Measurements from ENCODE around the gene PI4KA.
A peak's percentile ranks its signal among the peaks of the same experiment; 100 is the strongest.

PI4KA gene

GRCh38 chr22:20786536-20786979, 72.1 kb downstream of the PI4KA start:
- H3K36me3 Mint-ChIP-seq = peaks cover 55% of the 10 kb centered on the region
- H3K4me1 Mint-ChIP-seq = peaks cover 11% of the 10 kb centered on the region
- H3K27ac Mint-ChIP-seq = no peak overlapping the region
- DNase-seq (ENCODE audit: low spot score in 2 of 2) = no peak
- H3K4me3 Mint-ChIP-seq = no peak overlapping the region
- no peak for ATAC-seq
- H3K9me3 Mint-ChIP-seq = no peaks in the 10 kb centered on the region

GRCh38 chr22:20786048-20786447, 72.6 kb downstream of the PI4KA start:
- Mint-ChIP-seq H3K4me1 (peaks cover 16% of the 10 kb centered on the region), H3K36me3 (peaks cover 54% of the 10 kb centered on the region), H3K27ac (no peak overlapping the region), H3K4me3 (no peak overlapping the region), H3K9me3 (no peaks in the 10 kb centered on the region)
- ATAC-seq (no peak), DNase-seq (ENCODE audit: low spot score in 2 of 2) (no peak)

GRCh38 chr22:20785415-20785814, 73.2 kb downstream of the PI4KA start:
- peaks cover 16% of the 10 kb centered on the region for H3K4me1 Mint-ChIP-seq
- peaks cover 48% of the 10 kb centered on the region for H3K36me3 Mint-ChIP-seq
- peak overlapping the region; percentile 32 for H3K27ac Mint-ChIP-seq
- no peaks in the 10 kb centered on the region for H3K9me3 Mint-ChIP-seq
- ATAC-seq (no peak), DNase-seq (ENCODE audit: low spot score in 2 of 2) (no peak)
- no peak overlapping the region for H3K4me3 Mint-ChIP-seq

GRCh38 chr22:20783844-20784723, 74.5 kb downstream of the PI4KA start:
- DNase-seq (ENCODE audit: low spot score in 2 of 2) (peak; percentile 23 to 62), ATAC-seq (peak; percentile 47)
- no peaks in the 10 kb centered on the region for H3K9me3 Mint-ChIP-seq
- peaks cover 16% of the 10 kb centered on the region for H3K4me1 Mint-ChIP-seq
- peak overlapping the region; percentile 70 for H3K27ac Mint-ChIP-seq
- H3K4me3 Mint-ChIP-seq = no peak overlapping the region
- H3K36me3 Mint-ChIP-seq = peaks cover 46% of the 10 kb centered on the region

DNA sequence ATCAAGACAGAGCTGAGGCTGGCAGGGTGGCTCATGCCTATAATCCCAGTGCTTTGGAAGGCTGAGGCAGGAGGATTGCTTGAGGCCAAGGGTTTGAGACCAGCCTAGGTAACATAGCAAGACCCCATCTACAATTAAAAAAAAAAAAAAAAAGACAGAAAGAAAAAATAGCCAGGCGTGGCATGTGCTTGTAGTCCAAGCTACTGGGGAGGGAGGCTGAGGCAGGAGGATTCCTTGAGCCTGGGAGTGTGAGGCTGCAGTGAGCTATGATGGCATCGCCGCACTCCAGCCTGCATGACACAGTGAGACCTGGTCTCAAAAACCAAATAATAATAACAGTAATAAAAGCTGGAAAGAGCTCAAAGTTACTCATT, 75.3 kb downstream of the PI4KA start:
- H3K4me1 Mint-ChIP-seq = peaks cover 20% of the 10 kb centered on the region
- no peaks in the 10 kb centered on the region for H3K9me3 Mint-ChIP-seq
- no peak overlapping the region for H3K4me3 Mint-ChIP-seq
- peaks cover 46% of the 10 kb centered on the region for H3K36me3 Mint-ChIP-seq
- no peak overlapping the region for H3K27ac Mint-ChIP-seq
- ATAC-seq = no peak
- DNase-seq (ENCODE audit: low spot score in 2 of 2) = no peak

DNA sequence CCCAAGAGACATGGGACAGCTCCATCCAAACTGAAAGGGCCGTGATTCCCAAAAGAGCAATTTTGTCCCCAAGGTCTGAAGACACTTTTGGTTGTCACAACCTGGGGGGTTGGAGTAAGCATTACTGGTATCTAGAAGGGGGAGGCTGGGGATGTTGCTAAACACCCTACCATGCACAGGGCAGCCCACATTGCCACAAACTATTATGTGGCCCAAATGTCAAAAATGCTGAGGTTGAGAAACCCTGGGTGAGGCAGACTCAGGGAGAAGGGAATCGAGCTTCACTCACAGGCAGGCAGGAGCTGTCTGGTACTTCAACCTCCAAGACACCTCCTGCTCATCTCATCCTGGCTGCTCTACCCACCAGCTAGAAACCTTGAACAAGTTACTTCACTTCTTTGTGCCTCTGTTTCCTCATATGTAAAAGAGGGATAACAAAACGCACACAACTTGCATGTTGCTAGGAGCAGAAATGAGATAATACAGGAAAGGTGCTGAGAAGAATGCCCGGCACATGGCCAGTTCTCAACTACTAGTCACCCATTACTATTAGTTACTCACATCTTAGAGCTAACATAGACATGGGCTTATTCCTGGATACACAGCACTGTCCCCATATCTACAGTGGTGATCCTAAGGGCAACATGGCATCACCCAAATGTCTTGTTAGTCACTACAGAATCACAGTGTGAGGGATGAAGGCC, 75.9 kb downstream of the PI4KA start:
- Mint-ChIP-seq H3K4me1 (peaks cover 20% of the 10 kb centered on the region), H3K4me3 (no peak overlapping the region), H3K36me3 (peaks cover 45% of the 10 kb centered on the region), H3K9me3 (no peaks in the 10 kb centered on the region), H3K27ac (peak overlapping the region; percentile 81)
- ATAC-seq = no peak
- no peak for DNase-seq (ENCODE audit: low spot score in 2 of 2)

DNA sequence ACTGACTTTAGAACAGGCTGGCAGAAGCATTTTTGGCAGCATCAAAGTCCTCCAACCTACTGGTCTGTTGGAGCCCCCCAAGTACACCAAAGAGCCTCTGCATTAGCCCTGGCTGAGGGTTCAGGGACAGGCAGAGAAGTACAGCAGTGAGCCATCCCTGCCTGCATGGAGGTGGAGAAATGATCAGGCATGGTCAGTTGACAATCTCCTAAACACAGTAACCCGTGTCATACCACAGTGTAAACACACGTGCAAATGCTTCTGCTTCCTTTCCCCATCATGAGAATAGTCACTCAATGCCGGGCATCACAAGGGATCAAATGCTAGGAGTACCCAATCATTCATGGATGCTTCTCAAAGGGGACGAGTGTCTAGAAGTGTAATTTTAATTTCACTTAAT, 76.5 kb downstream of the PI4KA start:
- DNase-seq (ENCODE audit: low spot score in 2 of 2) (no peak), ATAC-seq (no peak)
- H3K4me3 Mint-ChIP-seq = no peak overlapping the region
- H3K9me3 Mint-ChIP-seq = no peaks in the 10 kb centered on the region
- peak overlapping the region; percentile 81 for H3K27ac Mint-ChIP-seq
- H3K4me1 Mint-ChIP-seq = peaks cover 20% of the 10 kb centered on the region
- H3K36me3 Mint-ChIP-seq = peaks cover 45% of the 10 kb centered on the region

GRCh38 chr22:20781272-20781990, 77.2 kb downstream of the PI4KA start:
- H3K27ac Mint-ChIP-seq = peak overlapping the region; percentile 81
- ATAC-seq = peak; percentile 96
- H3K9me3 Mint-ChIP-seq = no peaks in the 10 kb centered on the region
- peak; percentile 18 to 60 for DNase-seq (ENCODE audit: low spot score in 2 of 2)
- H3K4me1 Mint-ChIP-seq = peaks cover 20% of the 10 kb centered on the region
- H3K36me3 Mint-ChIP-seq = peaks cover 39% of the 10 kb centered on the region
- peak overlapping the region; percentile 35 for H3K4me3 Mint-ChIP-seq

- Mint-ChIP-seq H3K9me3 (no peaks in the 10 kb centered on the region), H3K27ac (peak overlapping the region; percentile 63), H3K36me3 (peaks cover 38% of the 10 kb centered on the region), H3K4me1 (peaks cover 20% of the 10 kb centered on the region), H3K4me3 (no peak overlapping the region)
- ATAC-seq (no peak), DNase-seq (ENCODE audit: low spot score in 2 of 2) (no peak)
Observed at GRCh38 chr22:20779818-20780158, 78.8 kb downstream of the PI4KA start.

DNA sequence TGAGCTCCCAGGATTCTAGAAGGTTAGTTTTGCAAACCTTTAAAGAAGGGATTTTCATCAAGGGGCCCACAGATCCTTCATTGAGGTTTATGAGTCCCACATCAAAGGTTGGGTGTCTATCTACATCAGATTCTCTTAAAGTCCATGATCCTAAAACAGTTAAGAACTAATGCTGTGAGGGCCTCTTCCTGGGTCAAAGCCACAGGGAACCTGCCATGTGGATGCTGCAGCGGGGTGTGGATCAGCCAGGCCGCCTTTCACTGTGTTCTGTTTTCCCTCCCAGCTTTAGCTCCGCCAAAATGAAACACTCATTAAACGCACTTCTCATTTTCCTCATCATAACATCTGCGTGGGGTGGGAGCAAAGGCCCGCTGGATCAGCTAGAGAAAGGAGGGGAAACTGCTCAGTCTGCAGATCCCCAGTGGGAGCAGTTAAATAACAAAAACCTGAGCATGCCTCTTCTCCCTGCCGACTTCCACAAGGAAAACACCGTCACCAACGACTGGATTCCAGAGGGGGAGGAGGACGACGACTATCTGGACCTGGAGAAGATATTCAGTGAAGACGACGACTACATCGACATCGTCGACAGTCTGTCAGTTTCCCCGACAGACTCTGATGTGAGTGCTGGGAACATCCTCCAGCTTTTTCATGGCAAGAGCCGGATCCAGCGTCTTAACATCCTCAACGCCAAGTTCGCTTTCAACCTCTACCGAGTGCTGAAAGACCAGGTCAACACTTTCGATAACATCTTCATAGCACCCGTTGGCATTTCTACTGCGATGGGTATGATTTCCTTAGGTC, 79.4 kb downstream of the PI4KA start:
- Mint-ChIP-seq H3K4me3 (no peak overlapping the region), H3K9me3 (no peaks in the 10 kb centered on the region), H3K36me3 (peaks cover 43% of the 10 kb centered on the region), H3K4me1 (peaks cover 20% of the 10 kb centered on the region), H3K27ac (peak overlapping the region; percentile 63)
- no peak for ATAC-seq
- no peak for DNase-seq (ENCODE audit: low spot score in 2 of 2)

DNA sequence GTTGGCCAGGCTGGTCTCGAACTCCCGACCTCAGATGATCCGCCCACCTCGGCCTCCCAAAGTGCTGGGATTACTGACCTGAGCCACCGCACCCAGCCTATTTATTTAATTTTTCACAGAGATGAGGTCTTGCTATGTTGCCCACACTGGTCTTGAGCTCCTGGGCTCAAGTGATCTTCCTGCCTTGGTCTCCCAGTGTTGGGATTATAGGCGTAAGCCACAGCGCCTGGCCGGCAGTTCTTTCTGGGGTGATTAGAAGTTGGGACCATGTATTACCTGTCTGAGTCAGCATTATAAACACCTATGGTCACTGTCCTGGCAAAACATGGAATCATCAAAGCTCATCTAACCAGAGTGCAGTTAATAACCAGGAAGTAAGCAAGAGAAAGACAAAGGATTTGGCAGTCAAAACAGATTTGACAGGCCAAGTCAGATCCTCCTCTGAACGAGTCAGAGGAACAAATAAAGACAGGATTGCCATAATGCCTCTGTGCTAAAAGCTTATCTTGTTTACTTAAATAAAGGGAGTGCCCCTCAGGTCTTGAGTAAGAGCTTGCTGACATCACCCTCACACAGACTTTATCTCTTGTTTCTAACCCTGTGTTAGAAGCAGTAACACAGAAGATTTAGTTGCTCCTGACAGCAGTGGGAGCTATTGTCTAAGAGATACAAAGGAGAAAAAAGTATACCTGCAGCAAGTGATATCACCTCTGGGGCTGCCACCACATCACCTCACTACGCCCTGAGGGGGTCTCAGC, 81.0 kb downstream of the PI4KA start:
- no peak for DNase-seq (ENCODE audit: low spot score in 2 of 2)
- Mint-ChIP-seq H3K9me3 (no peaks in the 10 kb centered on the region), H3K4me3 (no peak overlapping the region), H3K27ac (peak overlapping the region; percentile 72), H3K4me1 (peaks cover 20% of the 10 kb centered on the region), H3K36me3 (peaks cover 43% of the 10 kb centered on the region)
- peak; percentile 31 for ATAC-seq

GRCh38 chr22:20776624-20777405, 81.8 kb downstream of the PI4KA start:
- Mint-ChIP-seq H3K4me3 (no peak overlapping the region), H3K36me3 (peaks cover 44% of the 10 kb centered on the region)

GRCh38 chr22:20775342-20775895, 83.2 kb downstream of the PI4KA start:
- peak overlapping the region; percentile 16 for H3K27ac Mint-ChIP-seq
- peaks cover 43% of the 10 kb centered on the region for H3K36me3 Mint-ChIP-seq
- peaks cover 4% of the 10 kb centered on the region for H3K4me1 Mint-ChIP-seq
- ATAC-seq (no peak), DNase-seq (ENCODE audit: low spot score in 2 of 2) (no peak)
- H3K9me3 Mint-ChIP-seq = no peaks in the 10 kb centered on the region
- no peak overlapping the region for H3K4me3 Mint-ChIP-seq

More at GRCh38 chr22:20776624-20777405, 81.8 kb downstream of the PI4KA start:
- ATAC-seq (no peak), DNase-seq (ENCODE audit: low spot score in 2 of 2) (no peak)
- H3K4me1 Mint-ChIP-seq = peaks cover 12% of the 10 kb centered on the region
- no peaks in the 10 kb centered on the region for H3K9me3 Mint-ChIP-seq
- no peak overlapping the region for H3K27ac Mint-ChIP-seq
